NB4 (cell line): ENCODE measurements around the gene CHCHD10.

ENCODE experiments used
- CTCF ChIP-seq: IDR thresholded peaks from one replicate; pipeline ENCODE4 v1.5.1; 2012; ENCODE audit warnings: low read depth, low read length
- MAX ChIP-seq: IDR thresholded peaks from 2 replicates; pipeline ENCODE4 v1.6.1; 2011; ENCODE audit warnings: low read depth, low read length
- MYC ChIP-seq: IDR thresholded peaks from 2 replicates; pipeline ENCODE4 v1.6.1; 2011; ENCODE audit warnings: low read depth, low read length
- POLR2A ChIP-seq: IDR thresholded peaks from 2 replicates; pipeline ENCODE4 v1.6.1; 2011; ENCODE audit warnings: mild to moderate bottlenecking; ENCODE audit not compliant: insufficient read length; ENCODE audit errors: extremely low read depth

GRCh38 chr22:23789121-23789520, 21.3 kb upstream of the CHCHD10 start:
- TF ChIP-seq CTCF: no peak
- TF ChIP-seq POLR2A: no peak
- TF ChIP-seq MAX: no peak
- TF ChIP-seq MYC: no peak
